Measurements from ENCODE around the gene MARK2. TPM values are rescaled to one million over a fixed set of nuclear protein-coding genes. Genes with fewer than 3 reads are reported as not detected.

MARK2 gene
- total RNA-seq = 44.9 TPM
- long read RNA-seq, transcript MARK2-208 (17 exons, 2,924 nt) = major isoform, 10 of 61 reads
- long read RNA-seq, transcript MARK2-207 (18 exons, 2,885 nt) = minor isoform, 5 of 61 reads
- long read RNA-seq, partial matches to known transcripts = 12 of 61 reads
- long read RNA-seq, other reads (novel, unspliced or antisense) = 32 of 61 reads

DNA sequence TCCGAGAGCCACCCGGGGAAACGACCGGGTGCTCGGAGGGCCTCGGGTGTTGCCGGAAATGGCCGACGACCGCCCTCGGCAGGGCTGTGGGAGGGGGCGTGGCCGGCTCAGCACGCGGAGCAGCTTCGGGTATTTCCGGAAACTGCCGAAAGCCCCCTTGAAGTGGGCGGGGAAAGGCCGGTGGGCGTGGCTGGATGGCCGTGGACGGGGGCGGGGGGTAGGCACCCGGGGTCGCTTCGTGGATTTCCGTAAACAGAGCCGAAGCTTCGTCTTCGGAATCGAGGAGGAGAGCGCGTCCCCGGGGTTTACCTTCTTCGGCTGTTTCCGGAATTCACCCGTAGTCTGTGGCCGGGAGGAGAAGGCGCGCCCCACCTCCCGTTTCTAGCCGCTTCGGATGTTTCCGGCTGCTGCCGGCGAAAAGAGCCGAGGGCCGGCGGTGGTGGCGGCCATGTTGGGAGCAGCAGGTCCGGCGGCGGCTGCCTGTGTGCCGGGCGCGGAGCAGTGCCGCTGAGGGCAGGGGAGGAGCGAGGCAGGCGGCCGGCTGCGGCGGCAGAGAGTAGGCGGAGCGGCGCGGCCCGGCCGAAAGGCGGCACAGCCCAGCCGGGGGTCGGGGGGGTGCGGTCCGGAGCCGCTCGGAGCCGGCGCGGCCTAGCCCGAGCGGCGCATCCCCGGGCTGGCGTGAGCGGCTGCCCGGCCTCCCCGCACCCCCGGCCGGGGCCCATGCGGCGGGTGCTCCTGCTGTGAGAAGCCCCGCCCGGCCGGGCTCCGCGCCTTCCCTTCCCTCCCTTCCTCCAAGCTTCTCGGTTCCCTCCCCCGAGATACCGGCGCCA, at the start of gene MARK2:
Gene MARK2 (plus strand): TSS at position 433 of the 830 bp plus-strand sequence. CDS start 397 bp downstream, at position 830.
- Histone ChIP-seq H3K27ac (peak within 1 kb of the TSS; percentile 84), H3K27me3 (ENCODE audit: low read depth) (no peaks in the 10 kb centered on the region), H3K4me3 (peak within 1 kb of the TSS; percentile 89), H3K4me1 (peaks cover 55% of the 10 kb centered on the region), H3K9me3 (no peaks in the 10 kb centered on the region), H3K36me3 (peaks cover 20% of the 10 kb centered on the region)
- intact Hi-C loops (cut with DNase I) = loop anchor here (10.0 kb wide), 1 partner anchor 106 kb away; no protein-coding TSS in a partner anchor
- DNase-seq = peak; percentile 97
- ATAC-seq = peak; percentile 93 to 96
- no peak for TF ChIP-seq CTCF (IDR thresholded peaks at IDR 0.05)

- Histone ChIP-seq H3K27me3 (ENCODE audit: low read depth) (no peaks in the 10 kb centered on the region), H3K9me3 (peaks cover 14% of the 10 kb centered on the region), H3K36me3 (no peaks in the 10 kb centered on the region), H3K4me3 (no peak overlapping the region), H3K27ac (no peak overlapping the region), H3K4me1 (no peaks in the 10 kb centered on the region)
- ATAC-seq (no peak), DNase-seq (no peak)
- TF ChIP-seq CTCF (IDR thresholded peaks at IDR 0.05) = no peak
- intact Hi-C loops (cut with DNase I) = no loop called here
Observed at GRCh38 chr11:63791495-63792167, 47.3 kb upstream of the MARK2 start.

DNA sequence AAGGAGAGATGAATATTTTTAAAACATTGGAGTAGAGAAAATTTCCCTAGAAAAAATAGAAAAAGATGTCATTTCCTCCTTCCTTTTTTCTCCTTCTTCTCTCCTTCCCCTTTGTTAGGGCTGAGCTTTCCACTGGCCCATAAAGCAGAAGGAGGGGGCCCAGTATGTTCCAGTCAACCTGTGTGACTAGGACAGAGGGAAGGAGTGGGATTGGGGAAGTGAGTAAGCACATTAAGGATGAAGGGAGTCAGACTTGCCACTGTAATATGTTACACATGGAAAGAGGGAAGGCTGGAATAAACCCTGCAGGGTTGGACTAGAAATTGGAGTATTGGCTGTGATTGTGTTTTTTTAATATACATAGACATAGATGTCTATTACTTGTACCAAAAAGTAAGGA, 45.7 kb upstream of the MARK2 start:
- H3K4me3 ChIP-seq = no peak overlapping the region
- H3K27ac ChIP-seq = no peak overlapping the region
- peak; percentile 52 to 57 for ATAC-seq
- H3K27me3 ChIP-seq (ENCODE audit: low read depth) = no peaks in the 10 kb centered on the region
- H3K36me3 ChIP-seq = no peaks in the 10 kb centered on the region
- H3K9me3 ChIP-seq = peaks cover 14% of the 10 kb centered on the region
- TF ChIP-seq CTCF (IDR thresholded peaks at IDR 0.05) = no peak
- intact Hi-C loops (cut with DNase I) = no loop called here
- DNase-seq = no peak
- no peaks in the 10 kb centered on the region for H3K4me1 ChIP-seq

- TF ChIP-seq CTCF (IDR thresholded peaks at IDR 0.05) = no peak
- intact Hi-C loops (cut with DNase I) = no loop called here
- no peak overlapping the region for H3K27ac ChIP-seq
- H3K27me3 ChIP-seq (ENCODE audit: low read depth) = no peaks in the 10 kb centered on the region
- no peaks in the 10 kb centered on the region for H3K36me3 ChIP-seq
- H3K9me3 ChIP-seq = peaks cover 14% of the 10 kb centered on the region
- DNase-seq = no peak
- ATAC-seq = no peak
- no peak overlapping the region for H3K4me3 ChIP-seq
- H3K4me1 ChIP-seq = no peaks in the 10 kb centered on the region
Observed at GRCh38 chr11:63795066-63795465, 43.8 kb upstream of the MARK2 start.

DNA sequence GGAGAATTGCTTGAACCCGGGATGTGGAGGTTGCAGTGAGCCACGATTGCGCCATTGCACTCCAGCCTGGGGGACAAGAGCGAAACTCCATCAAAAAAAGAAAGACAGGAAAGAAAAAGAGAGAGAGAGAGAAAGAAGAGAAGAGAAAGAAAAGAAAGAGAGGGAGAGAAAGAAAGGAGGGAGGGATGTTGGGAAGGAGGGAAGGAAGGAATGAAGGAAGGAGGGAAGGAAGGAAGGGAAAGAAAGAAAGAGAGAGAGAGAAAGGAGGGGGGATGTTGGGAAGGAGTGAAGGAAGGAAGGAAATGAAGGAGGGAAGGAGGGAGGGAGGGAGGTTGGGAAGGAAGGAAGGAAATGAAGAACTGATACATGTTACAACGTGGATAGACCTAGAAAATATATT, 38.0 kb upstream of the MARK2 start:
- intact Hi-C loops (cut with DNase I) = no loop called here
- no peak for ATAC-seq
- no peak overlapping the region for H3K27ac ChIP-seq

More for the DNA sequence above, 38.0 kb upstream of the MARK2 start:
- H3K27me3 ChIP-seq (ENCODE audit: low read depth) = no peaks in the 10 kb centered on the region
- H3K4me1 ChIP-seq = no peaks in the 10 kb centered on the region
- DNase-seq = no peak
- no peaks in the 10 kb centered on the region for H3K9me3 ChIP-seq
- no peak overlapping the region for H3K4me3 ChIP-seq
- no peak for TF ChIP-seq CTCF (IDR thresholded peaks at IDR 0.05)
- no peaks in the 10 kb centered on the region for H3K36me3 ChIP-seq

Data from lower lobe of right lung (tissue), 2 donors.